Osteoblast (primary cell): ENCODE measurements around the gene ABCF3. TPM values are rescaled to one million over a fixed set of nuclear protein-coding genes. Genes with fewer than 3 reads are reported as not detected.

ENCODE experiments used
- DNase-seq: peaks from one replicate; pipeline ENCODE4 v3.0.0; 2011; ENCODE audit warnings: low spot score, mixed read lengths; ENCODE audit not compliant: insufficient read length; ENCODE audit errors: missing footprints
- H2AFZ ChIP-seq: 2 replicates; pipeline ENCODE4 v1.6.0; 2011; ENCODE audit warnings: mild to moderate bottlenecking, low read length
- H3K27ac ChIP-seq: 2 replicates; pipeline ENCODE4 v1.5.1; 2011; ENCODE audit warnings: mild to moderate bottlenecking, low read depth, low read length, moderate library complexity
- H3K27me3 ChIP-seq: 2 replicates; pipeline ENCODE4 v1.6.0; 2012; ENCODE audit warnings: mild to moderate bottlenecking, control low read depth, inconsistent platforms, low read length, moderate library complexity; ENCODE audit not compliant: insufficient read depth
- H3K36me3 ChIP-seq: 2 replicates; pipeline ENCODE4 v1.5.1; 2011; ENCODE audit warnings: mild to moderate bottlenecking, low read length, control low read depth, moderate library complexity; ENCODE audit not compliant: insufficient read depth
- H3K4me1 ChIP-seq: 2 replicates; pipeline ENCODE4 v1.5.1; 2011; ENCODE audit warnings: mild to moderate bottlenecking, low read length, control low read depth, moderate library complexity; ENCODE audit not compliant: insufficient read depth
- H3K4me2 ChIP-seq: 2 replicates; pipeline ENCODE4 v1.6.0; 2011; ENCODE audit warnings: mild to moderate bottlenecking, low read length; ENCODE audit not compliant: insufficient read depth
- H3K4me3 ChIP-seq: fragments of 200-600 bp; sonication (generic); 3 replicates; pipeline ENCODE4 v1.5.1; 2012; ENCODE audit warnings: mild to moderate bottlenecking, low read length, inconsistent platforms; ENCODE audit not compliant: insufficient read depth
- H3K79me2 ChIP-seq: 2 replicates; pipeline ENCODE4 v1.6.0; 2012; ENCODE audit warnings: mild to moderate bottlenecking, low read length, control low read depth, inconsistent platforms; ENCODE audit not compliant: insufficient read depth
- H3K9me3 ChIP-seq: 2 replicates; pipeline ENCODE4 v1.5.1; 2011; ENCODE audit warnings: low read depth, low read length, control low read depth
- H4K20me1 ChIP-seq: 2 replicates; pipeline ENCODE4 v1.6.0; 2012; ENCODE audit warnings: mild to moderate bottlenecking, low read length, control low read depth; ENCODE audit not compliant: insufficient read depth
- total RNA-seq: library from RNA; depleted of rRNA; stranded (reverse); fragments of >200 nt; gene quantifications from 2 replicates; pipeline ENCODE4 v1.2.3, GENCODE V29; 2012
- TF ChIP-seq, protein P1 (sequence below): IDR thresholded peaks from 2 replicates; pipeline ENCODE4 v1.5.1; 2011; ENCODE audit warnings: mild to moderate bottlenecking, low read depth, low read length, moderate library complexity; ENCODE audit errors: extremely low read depth

The ABCF3 gene
- total RNA-seq, 1 donor: 46.7 TPM

DNA sequence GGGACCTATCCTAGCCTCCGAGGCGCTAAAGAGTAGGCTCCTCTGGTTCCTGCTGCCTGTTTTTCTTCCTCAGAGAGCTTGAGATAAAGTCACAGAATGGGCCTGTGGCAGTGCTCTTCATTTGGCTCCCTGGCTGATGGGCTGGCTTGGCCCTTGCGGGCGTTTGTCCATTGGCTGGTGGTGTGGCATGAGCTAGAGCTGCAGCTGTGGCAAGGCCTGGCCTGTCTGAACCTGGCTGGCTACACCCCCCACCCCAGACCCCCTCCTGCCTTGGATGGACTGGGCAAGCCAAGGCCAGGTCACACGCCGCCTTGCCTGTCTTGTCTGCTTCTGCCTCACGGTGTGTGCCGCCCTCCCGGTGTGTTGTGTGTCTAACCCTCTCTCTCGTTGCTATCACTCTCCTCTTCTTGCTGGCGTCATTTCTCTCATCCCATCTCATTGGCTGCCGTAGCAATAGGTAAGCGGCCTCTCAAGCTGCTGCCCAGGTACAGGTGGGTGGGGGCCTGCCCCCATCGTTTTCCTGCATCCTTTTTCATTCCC is 8.2 kb upstream of the ABCF3 start:
- Histone ChIP-seq H3K4me2 (peak overlapping the region; percentile 98), H2AFZ (no peak overlapping the region), H3K36me3 (peaks cover 59% of the 10 kb centered on the region), H3K4me1 (peaks cover 53% of the 10 kb centered on the region), H3K27ac (peak overlapping the region; percentile 85), H4K20me1 (peaks cover 70% of the 10 kb centered on the region), H3K79me2 (peaks cover 84% of the 10 kb centered on the region), H3K9me3 (no peaks in the 10 kb centered on the region), H3K27me3 (no peaks in the 10 kb centered on the region), H3K4me3 (peak overlapping the region; percentile 93)
- DNase-seq: no peak
- TF ChIP-seq, protein P1, sequence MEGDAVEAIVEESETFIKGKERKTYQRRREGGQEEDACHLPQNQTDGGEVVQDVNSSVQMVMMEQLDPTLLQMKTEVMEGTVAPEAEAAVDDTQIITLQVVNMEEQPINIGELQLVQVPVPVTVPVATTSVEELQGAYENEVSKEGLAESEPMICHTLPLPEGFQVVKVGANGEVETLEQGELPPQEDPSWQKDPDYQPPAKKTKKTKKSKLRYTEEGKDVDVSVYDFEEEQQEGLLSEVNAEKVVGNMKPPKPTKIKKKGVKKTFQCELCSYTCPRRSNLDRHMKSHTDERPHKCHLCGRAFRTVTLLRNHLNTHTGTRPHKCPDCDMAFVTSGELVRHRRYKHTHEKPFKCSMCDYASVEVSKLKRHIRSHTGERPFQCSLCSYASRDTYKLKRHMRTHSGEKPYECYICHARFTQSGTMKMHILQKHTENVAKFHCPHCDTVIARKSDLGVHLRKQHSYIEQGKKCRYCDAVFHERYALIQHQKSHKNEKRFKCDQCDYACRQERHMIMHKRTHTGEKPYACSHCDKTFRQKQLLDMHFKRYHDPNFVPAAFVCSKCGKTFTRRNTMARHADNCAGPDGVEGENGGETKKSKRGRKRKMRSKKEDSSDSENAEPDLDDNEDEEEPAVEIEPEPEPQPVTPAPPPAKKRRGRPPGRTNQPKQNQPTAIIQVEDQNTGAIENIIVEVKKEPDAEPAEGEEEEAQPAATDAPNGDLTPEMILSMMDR: no peak

- no peaks in the 10 kb centered on the region for H3K9me3 ChIP-seq
- peaks cover 65% of the 10 kb centered on the region for H4K20me1 ChIP-seq
- no peak overlapping the region for H2AFZ ChIP-seq
- peaks cover 87% of the 10 kb centered on the region for H3K79me2 ChIP-seq
- TF ChIP-seq, protein P1: no peak
- H3K4me3 ChIP-seq: no peak overlapping the region
- no peak overlapping the region for H3K4me2 ChIP-seq
- peak; percentile 79 for DNase-seq
- peaks cover 67% of the 10 kb centered on the region for H3K36me3 ChIP-seq
- H3K27ac ChIP-seq: peak overlapping the region; percentile 85
- no peaks in the 10 kb centered on the region for H3K27me3 ChIP-seq
- peaks cover 45% of the 10 kb centered on the region for H3K4me1 ChIP-seq
These were observed 7.4 kb upstream of the ABCF3 start for GRCh38 chr3:184178521-184179138.

DNA sequence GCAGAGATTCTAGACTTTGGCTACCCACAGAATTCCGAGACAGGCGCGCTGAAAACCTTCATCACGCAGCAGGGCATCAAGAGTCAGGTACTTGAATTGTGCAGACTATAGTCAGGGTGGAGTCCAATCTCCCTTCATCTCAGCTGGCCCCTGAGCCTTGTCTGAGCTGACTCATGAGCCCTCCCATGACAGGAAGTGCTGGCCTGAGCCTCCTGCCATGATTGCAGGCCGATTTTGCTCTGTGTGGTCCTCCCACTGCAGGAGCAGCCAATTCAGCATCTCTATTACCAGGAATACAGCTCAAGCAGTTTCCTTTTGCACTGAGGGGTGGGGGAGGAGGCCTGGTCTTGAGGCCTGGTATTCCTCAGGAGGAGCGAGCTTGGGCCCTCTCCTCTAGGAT is 5.8 kb upstream of the ABCF3 start:
- Histone ChIP-seq H3K36me3 (peaks cover 83% of the 10 kb centered on the region), H3K27me3 (no peaks in the 10 kb centered on the region), H3K4me3 (no peak overlapping the region), H3K79me2 (peaks cover 77% of the 10 kb centered on the region), H3K9me3 (no peaks in the 10 kb centered on the region), H3K4me2 (no peak overlapping the region), H3K27ac (peak overlapping the region; percentile 25), H4K20me1 (peaks cover 64% of the 10 kb centered on the region), H2AFZ (no peak overlapping the region), H3K4me1 (peaks cover 41% of the 10 kb centered on the region)
- TF ChIP-seq, protein P1: no peak
- DNase-seq: peak; percentile 91

DNA sequence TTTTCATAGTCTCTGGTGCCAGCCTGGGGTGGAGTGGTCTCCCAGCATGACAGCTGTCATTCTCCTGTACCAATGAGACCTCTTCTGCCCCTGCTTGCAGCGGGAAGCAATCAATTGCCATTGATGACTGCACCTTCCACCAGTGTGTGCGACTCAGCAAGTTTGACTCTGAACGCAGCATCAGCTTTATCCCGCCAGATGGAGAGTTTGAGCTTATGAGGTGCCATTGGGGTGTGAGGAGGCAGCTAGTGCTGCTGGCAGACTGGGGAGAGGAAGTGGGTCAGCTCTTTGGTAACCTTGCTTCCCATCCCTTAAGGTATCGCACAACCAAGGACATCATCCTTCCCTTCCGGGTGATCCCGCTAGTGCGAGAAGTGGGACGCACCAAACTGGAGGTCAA is 4.4 kb upstream of the ABCF3 start:
- Histone ChIP-seq H3K27ac (no peak overlapping the region), H3K79me2 (peaks cover 71% of the 10 kb centered on the region), H3K27me3 (no peaks in the 10 kb centered on the region), H4K20me1 (peaks cover 56% of the 10 kb centered on the region), H2AFZ (no peak overlapping the region), H3K4me3 (no peak overlapping the region), H3K9me3 (no peaks in the 10 kb centered on the region), H3K36me3 (peaks cover 84% of the 10 kb centered on the region), H3K4me2 (no peak overlapping the region), H3K4me1 (peaks cover 38% of the 10 kb centered on the region)
- no peak for DNase-seq
- TF ChIP-seq, protein P1: no peak
